ENCODE measurements around the gene MAVS. TPM values are rescaled to one million over a fixed set of nuclear protein-coding genes. Genes with fewer than 3 reads are reported as not detected.

Gene MAVS
- total RNA-seq, 1 experiment from 2014 or later, result 24.2 TPM

DNA sequence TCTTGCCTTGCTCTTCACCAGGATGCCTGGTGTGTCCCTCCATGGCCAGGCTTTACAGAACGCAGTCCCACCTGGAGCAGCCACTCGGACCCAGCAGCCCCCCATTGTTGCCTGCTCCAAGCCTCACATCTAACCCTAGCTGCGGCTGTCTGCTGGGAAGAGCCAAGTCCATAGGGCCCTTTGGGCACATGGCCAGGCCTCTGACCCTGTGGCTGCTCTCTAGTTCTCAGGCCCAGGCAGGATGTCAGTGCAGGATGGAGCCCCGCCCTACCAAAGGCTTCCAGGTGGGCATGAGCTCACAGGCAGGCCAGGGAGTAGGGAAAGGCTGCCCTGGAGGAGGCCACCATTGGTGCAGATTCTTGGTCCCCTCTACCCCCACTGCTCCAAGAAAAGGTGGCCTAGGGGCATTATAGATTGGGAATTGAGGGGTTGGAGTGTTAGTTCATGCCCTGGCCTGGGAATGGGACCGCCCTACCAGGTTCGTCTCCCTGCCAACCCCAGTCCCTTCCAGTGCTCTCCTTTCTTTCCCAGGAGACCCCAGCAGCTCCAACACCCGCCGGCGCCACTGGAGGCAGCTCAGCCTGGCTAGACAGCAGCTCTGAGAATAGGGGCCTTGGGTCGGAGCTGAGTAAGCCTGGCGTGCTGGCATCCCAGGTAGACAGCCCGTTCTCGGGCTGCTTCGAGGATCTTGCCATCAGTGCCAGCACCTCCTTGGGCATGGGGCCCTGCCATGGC, 18.7 kb downstream of the MAVS start:
- Histone ChIP-seq H2BK5ac (ENCODE audit: insufficient read length, low read length) (no peak overlapping the region), H4K8ac (replicated peaks; ENCODE audit: insufficient read length, low read depth, low read length) (no peak overlapping the region), H3K9ac (ENCODE audit: extremely low read depth, insufficient read length, low read length) (no peak overlapping the region), H3K9me3 (ENCODE audit: control insufficient read depth, low read depth, low read length) (no peaks in the 10 kb centered on the region), H2AFZ (ENCODE audit: low read length) (no peak overlapping the region), H3K27me3 (ENCODE audit: insufficient read depth, low read length) (no peaks in the 10 kb centered on the region), H3K79me2 (ENCODE audit: insufficient read depth, low read length) (no peaks in the 10 kb centered on the region), H3K4ac (ENCODE audit: low read depth, low read length) (no peak overlapping the region), H4K20me1 (ENCODE audit: control insufficient read depth, insufficient read depth, insufficient read length) (no peaks in the 10 kb centered on the region), H3K23ac (ENCODE audit: insufficient read length, low read depth, low read length) (no peak overlapping the region), H3K14ac (ENCODE audit: insufficient read depth, low read length) (no peak overlapping the region), H3K23me2 (ENCODE audit: insufficient read length, low read depth, low read length, poor library complexity, severe bottlenecking) (no peaks in the 10 kb centered on the region), H2BK12ac (ENCODE audit: insufficient read length, low read depth, low read length) (no peak overlapping the region), H2BK15ac (ENCODE audit: low read depth, low read length) (no peak overlapping the region), H3K79me1 (ENCODE audit: insufficient read depth, low read depth, low read length, poor library complexity, severe bottlenecking) (no peaks in the 10 kb centered on the region), H2BK20ac (ENCODE audit: low read depth, low read length, poor library complexity, severe bottlenecking) (no peak overlapping the region), H4K91ac (ENCODE audit: insufficient read length, low read depth, low read length) (no peak overlapping the region), H3K4me2 (ENCODE audit: insufficient read depth, insufficient read length, low read length) (no peak overlapping the region), H4K5ac (ENCODE audit: insufficient read length, low read depth, low read length) (no peak overlapping the region), H3K27ac (ENCODE audit: insufficient read length, low read depth, low read length) (no peak overlapping the region), H3T11ph (ENCODE audit: low read length) (no peak overlapping the region), H3K56ac (ENCODE audit: insufficient read length, low read depth, low read length) (no peak overlapping the region), H2AK5ac (ENCODE audit: insufficient read length, low read length) (no peak overlapping the region), H2BK120ac (ENCODE audit: low read depth, low read length, poor library complexity, severe bottlenecking) (no peak overlapping the region), H3K4me1 (ENCODE audit: insufficient read depth, low read length) (no peaks in the 10 kb centered on the region), H3K18ac (ENCODE audit: insufficient read length, low read depth, low read length) (no peak overlapping the region)
- peaks cover 0 to 4% of the 10 kb centered on the region in 2 experiments; a peak in 3 of 5 replicates for H3K9me3 Mint-ChIP-seq
- no peak for DNase-seq
- H3K27ac Mint-ChIP-seq, result no peak overlapping the region
- WGBS (ENCODE audit: extremely low coverage, insufficient read length, low lambda C conversion rate), result no CpG with 5 or more reads among the region's 14 CpGs
- H3K4me1 Mint-ChIP-seq, result no peaks in the 10 kb centered on the region
- H3K4me3 Mint-ChIP-seq, result no peak overlapping the region
- no peaks in the 10 kb centered on the region; the same call in 1 of the 2 replicates for H3K27me3 Mint-ChIP-seq (ENCODE audit: low read depth)
- TF ChIP-seq, protein P1, sequence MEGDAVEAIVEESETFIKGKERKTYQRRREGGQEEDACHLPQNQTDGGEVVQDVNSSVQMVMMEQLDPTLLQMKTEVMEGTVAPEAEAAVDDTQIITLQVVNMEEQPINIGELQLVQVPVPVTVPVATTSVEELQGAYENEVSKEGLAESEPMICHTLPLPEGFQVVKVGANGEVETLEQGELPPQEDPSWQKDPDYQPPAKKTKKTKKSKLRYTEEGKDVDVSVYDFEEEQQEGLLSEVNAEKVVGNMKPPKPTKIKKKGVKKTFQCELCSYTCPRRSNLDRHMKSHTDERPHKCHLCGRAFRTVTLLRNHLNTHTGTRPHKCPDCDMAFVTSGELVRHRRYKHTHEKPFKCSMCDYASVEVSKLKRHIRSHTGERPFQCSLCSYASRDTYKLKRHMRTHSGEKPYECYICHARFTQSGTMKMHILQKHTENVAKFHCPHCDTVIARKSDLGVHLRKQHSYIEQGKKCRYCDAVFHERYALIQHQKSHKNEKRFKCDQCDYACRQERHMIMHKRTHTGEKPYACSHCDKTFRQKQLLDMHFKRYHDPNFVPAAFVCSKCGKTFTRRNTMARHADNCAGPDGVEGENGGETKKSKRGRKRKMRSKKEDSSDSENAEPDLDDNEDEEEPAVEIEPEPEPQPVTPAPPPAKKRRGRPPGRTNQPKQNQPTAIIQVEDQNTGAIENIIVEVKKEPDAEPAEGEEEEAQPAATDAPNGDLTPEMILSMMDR (conservative IDR thresholded peaks at IDR 0.05), result no peak
- H3K36me3 Mint-ChIP-seq (ENCODE audit: insufficient read depth in 1 of 3, low read depth in 3 of 3), result peaks cover 30 to 60% (median 46%) of the 10 kb centered on the region in 3 experiments
